Measurements from ENCODE around the gene TUBGCP2. TPM values are rescaled to one million over a fixed set of nuclear protein-coding genes. Genes with fewer than 3 reads are reported as not detected.

Gene TUBGCP2
- total RNA-seq, 1 experiment from 2014 or later: 75.1 TPM

GRCh38 chr10:133342942-133343341 is 34.3 kb upstream of the TUBGCP2 start:
- H3K27me3 ChIP-seq (replicated peaks; ENCODE audit: insufficient read depth, low read depth, low read length, poor library complexity): no peaks in the 10 kb centered on the region
- H3K27ac ChIP-seq (ENCODE audit: low read depth, low read length, poor library complexity, severe bottlenecking): no peak overlapping the region
- H3K4me1 ChIP-seq (ENCODE audit: insufficient read depth, low read length, poor library complexity, severe bottlenecking): peaks cover 6% of the 10 kb centered on the region
- intact Hi-C loops (cut with micrococcal nuclease; ENCODE audit: unreplicated experiment): no loop called here
- H3K36me3 ChIP-seq (ENCODE audit: insufficient read depth, low read length, poor library complexity, severe bottlenecking): no peaks in the 10 kb centered on the region
- ChIA-PET POLR2A (ENCODE audit: low non-redundant PET) (no interaction called here), CTCF (no interaction called here)
- H3K9me3 ChIP-seq (ENCODE audit: low read depth, low read length, poor library complexity, severe bottlenecking): no peaks in the 10 kb centered on the region
- no peak for DNase-seq (ENCODE audit: low spot score)
- BruUV-seq (replicated peaks): no TSS peak
- H3K4me3 ChIP-seq (ENCODE audit: low read depth, low read length, poor library complexity, severe bottlenecking): no peak overlapping the region
- TF ChIP-seq CTCF (conservative IDR thresholded peaks at IDR 0.05; ENCODE audit: low read depth, low read length) (no peak), EZH2 (IDR thresholded peaks at IDR 0.05; ENCODE audit: borderline replicate concordance, low read depth, low read length, poor library complexity, severe bottlenecking) (no peak)

GRCh38 chr10:133341983-133342382 is 33.3 kb upstream of the TUBGCP2 start:
- no peak overlapping the region for H3K27ac ChIP-seq (ENCODE audit: low read depth, low read length, poor library complexity, severe bottlenecking)
- TF ChIP-seq EZH2 (IDR thresholded peaks at IDR 0.05; ENCODE audit: borderline replicate concordance, low read depth, low read length, poor library complexity, severe bottlenecking) (no peak), CTCF (conservative IDR thresholded peaks at IDR 0.05; ENCODE audit: low read depth, low read length) (no peak)
- DNase-seq (ENCODE audit: low spot score): no peak
- peaks cover 7% of the 10 kb centered on the region for H3K27me3 ChIP-seq (replicated peaks; ENCODE audit: insufficient read depth, low read depth, low read length, poor library complexity)
- H3K9me3 ChIP-seq (ENCODE audit: low read depth, low read length, poor library complexity, severe bottlenecking): no peaks in the 10 kb centered on the region
- ChIA-PET CTCF (no interaction called here), POLR2A (ENCODE audit: low non-redundant PET) (no interaction called here)
- H3K4me3 ChIP-seq (ENCODE audit: low read depth, low read length, poor library complexity, severe bottlenecking): no peak overlapping the region
- H3K4me1 ChIP-seq (ENCODE audit: insufficient read depth, low read length, poor library complexity, severe bottlenecking): peaks cover under 1% of the 10 kb centered on the region
- H3K36me3 ChIP-seq (ENCODE audit: insufficient read depth, low read length, poor library complexity, severe bottlenecking): no peaks in the 10 kb centered on the region
- intact Hi-C loops (cut with micrococcal nuclease; ENCODE audit: unreplicated experiment): no loop called here
- BruUV-seq (replicated peaks): no TSS peak

GRCh38 chr10:133339708-133340380 is 31.2 kb upstream of the TUBGCP2 start:
- Histone ChIP-seq H3K9me3 (ENCODE audit: low read depth, low read length, poor library complexity, severe bottlenecking) (no peaks in the 10 kb centered on the region), H3K4me3 (ENCODE audit: low read depth, low read length, poor library complexity, severe bottlenecking) (no peak overlapping the region), H3K27ac (ENCODE audit: low read depth, low read length, poor library complexity, severe bottlenecking) (no peak overlapping the region), H3K36me3 (ENCODE audit: insufficient read depth, low read length, poor library complexity, severe bottlenecking) (no peaks in the 10 kb centered on the region), H3K27me3 (replicated peaks; ENCODE audit: insufficient read depth, low read depth, low read length, poor library complexity) (peaks cover 28% of the 10 kb centered on the region), H3K4me1 (ENCODE audit: insufficient read depth, low read length, poor library complexity, severe bottlenecking) (peaks cover 18% of the 10 kb centered on the region)
- POLR2A ChIA-PET (ENCODE audit: low non-redundant PET): no interaction called here
- intact Hi-C loops (cut with micrococcal nuclease; ENCODE audit: unreplicated experiment): no loop called here
- TF ChIP-seq CTCF (conservative IDR thresholded peaks at IDR 0.05; ENCODE audit: low read depth, low read length): no peak
- no peak for TF ChIP-seq EZH2 (IDR thresholded peaks at IDR 0.05; ENCODE audit: borderline replicate concordance, low read depth, low read length, poor library complexity, severe bottlenecking)
- no peak for DNase-seq (ENCODE audit: low spot score)
- no TSS peak for BruUV-seq (replicated peaks)
- CTCF ChIA-PET: no interaction called here

Measured in A673 (cell line).